ENCODE results near the gene NOTCH4.

NOTCH4 gene

DNA sequence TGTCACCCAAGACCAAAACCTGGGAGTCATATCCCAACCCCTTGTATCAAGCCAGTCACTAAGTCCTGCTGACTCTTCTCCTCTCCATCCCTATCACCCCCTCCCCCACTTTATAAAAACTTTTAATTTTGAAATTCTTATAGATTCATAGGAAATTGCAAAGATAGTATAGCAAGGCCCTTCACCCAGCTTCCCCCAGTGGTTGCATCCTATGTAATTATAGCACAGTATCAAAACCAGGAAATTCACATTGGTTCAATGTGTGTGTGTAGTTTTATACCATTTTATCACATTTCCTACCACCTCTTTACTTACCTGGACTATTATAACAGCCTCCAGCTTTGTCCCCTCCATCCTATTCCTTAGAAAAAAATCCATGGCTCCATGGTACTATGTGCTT, 65.8 kb downstream of the NOTCH4 start:
- no peak for DNase-seq

DNA sequence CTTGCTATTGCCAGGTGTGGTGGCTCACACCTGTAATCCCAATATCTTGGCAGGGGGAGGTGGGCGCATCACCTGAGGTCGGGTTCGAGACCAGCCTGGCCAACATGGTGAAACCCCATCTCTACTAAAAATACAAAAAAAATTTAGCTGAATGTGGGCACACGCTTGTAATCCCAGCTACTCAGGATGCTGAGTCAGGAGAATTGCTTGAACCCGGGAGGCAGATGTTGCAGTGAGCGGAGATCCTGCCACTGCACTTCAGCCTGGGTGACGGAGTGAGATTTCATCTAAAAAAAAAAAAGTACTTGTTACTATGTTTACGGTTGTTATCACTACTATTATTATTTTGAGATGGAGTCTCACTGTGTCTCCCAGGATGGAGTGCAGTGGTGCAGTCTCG, 67.0 kb downstream of the NOTCH4 start:
- DNase-seq, result no peak

DNA sequence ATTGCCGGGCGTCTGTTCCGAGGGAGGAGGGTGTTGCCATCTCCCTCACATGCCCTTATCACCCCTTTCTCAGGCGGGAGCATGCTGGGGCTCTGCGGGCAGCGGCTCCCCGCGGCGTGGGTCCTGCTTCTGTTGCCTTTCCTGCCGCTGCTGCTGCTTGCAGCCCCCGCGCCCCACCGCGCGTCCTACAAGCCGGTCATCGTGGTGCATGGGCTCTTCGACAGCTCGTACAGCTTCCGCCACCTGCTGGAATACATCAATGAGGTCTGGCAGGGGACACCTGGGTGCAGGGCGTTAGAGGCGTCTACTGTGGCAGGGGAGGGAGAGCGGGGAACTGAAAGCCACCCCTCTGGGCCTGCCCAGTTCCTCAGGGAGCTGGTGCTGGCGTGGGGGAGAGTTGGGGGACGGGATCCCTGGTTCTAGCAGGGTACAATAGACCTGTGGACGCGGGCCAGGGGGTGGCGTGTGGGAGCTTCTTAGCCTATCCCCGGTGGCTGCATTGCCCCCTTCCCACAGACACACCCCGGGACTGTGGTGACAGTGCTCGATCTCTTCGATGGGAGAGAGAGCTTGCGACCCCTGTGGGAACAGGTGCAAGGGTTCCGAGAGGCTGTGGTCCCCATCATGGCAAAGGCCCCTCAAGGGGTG, 69.2 kb downstream of the NOTCH4 start:
- DNase-seq, result peak; percentile 69

DNA sequence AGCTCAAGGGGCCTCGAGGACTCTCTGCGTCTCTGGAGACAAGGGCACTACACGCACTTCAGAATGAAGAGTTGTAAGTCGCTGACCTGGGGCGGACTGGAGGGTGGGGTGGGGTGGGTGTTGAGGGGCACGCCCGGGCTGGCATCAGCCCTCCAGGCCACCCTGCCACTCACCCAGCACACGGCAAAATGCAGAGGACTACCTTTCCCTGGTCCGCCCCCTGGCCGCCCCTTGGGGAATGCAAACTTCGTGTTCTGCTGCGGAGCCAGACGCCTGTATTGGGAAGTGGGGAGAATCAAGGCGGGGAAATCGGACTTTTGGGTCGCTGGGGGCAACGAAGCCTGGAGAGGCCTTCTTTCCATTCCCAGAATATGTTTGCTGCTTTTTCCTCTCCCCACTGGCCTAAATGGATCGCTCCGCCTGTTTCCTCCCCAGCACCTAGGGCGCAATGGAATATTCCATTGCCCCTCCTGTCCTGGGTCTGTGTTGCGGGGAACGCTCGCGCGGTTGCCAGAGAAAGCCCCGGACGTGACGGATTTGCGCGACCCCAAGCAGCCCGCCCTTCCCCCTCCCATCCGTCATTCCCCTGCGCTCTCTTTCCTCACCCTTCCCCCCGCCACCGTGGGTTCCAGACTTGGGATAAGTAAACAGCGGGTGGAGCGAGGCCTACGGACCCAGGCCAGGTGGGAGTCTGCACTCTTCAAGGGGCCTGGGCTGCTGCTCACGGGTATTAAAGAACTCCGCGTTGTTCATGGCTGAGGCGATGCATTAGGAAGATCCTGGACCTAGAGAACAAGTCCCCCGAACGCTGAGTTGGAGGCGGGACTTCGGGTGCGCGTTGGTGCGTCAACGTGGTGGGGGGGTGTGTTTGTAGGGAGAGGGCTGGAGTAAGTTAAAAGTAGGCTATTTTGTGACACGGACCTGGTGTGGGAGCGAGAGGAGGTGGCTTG, 70.0 kb downstream of the NOTCH4 start, which contains the start of gene PPT2:
Gene PPT2, plus strand, starts transcription at position 578 of the 950 bp plus-strand sequence. CDS start 454 bp downstream, outside the sequence.
- DNase-seq, result peak; percentile 82

DNA sequence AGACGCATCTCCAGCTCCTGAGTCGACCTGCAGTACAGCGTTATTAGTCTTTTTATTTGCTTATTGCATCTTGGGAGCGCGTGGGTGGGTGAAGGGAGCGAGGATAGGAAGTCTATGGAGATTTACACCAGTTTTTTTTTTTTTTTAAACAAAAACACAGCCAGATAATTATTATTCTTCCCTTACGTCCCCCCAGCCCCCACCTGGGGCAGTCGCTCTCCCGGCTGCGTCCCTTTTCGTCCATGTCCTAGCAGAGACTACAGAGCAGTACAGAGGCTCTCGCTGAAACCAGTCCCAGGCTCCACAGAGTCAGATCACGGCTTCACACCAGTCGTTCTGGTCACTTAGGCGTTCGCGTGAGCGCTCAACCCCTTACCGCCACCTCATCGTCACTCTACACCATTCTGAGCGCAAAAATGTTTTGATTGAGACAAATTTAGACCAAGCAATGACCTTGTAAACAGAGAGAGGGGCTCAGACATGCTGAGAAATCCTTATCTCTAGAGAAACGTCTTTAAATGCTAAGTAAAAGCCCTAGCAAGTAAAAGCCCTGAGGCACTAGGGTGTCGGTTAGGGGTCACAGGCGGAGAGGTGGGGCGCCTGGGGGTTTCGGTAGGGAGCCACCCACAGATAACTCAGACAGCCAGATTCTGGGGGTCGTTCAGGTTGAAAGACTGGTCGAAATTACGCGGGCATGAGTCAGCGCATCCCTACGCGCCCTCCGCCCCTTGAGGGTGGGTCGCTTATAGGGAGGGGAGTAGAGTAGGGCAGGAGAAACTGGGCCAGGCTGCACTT, 70.9 kb downstream of the NOTCH4 start:
- DNase-seq, result no peak

DNA sequence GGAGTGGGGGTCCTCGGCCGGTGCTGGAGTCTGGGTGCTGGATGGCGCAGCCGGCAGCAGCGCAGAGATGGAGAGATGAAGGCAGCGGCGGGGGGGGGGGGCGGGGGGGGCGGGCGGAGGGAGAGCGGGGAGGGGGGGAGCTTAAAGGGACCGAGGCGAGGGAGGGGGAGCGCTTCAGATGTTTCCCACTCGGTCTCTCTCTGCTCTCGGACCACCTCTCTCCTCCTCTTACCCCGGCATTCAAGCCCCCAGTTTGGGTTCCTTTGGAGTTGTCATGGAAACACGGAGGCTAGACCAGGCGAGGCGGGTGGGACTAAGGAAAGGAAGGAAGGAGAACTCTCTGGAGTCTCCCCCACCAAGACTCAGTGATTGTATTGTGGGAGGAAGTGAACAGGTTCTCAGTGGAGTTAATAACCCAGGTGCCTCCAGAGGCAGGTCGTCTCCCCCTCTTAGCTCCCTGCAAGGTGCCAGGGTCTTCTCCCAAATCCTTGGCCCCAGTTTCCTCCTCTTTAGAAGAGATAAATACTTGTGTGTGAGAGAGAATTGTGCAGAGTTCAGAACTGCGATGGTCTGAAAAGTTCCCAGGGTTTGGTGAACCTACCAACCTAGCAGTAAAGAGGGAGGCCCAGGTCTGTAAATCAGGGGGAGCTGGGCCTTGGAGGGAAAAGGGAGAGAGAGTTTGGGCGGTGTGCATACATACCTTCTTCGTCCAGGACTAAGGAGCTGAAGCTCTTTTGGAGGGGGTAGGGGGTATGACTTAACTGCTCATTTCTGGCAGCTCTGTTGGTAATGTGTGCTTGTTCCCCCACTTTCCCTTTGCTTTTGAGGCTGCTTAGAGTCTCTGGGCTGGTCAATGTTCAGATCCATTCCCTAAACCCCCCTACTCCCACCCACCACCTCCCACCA, 71.8 kb downstream of the NOTCH4 start, which contains the start of gene PRRT1:
Gene PRRT1, minus strand, starts transcription at position 77 of the 906 bp plus-strand sequence. CDS start 112 bp downstream, outside the sequence.
- DNase-seq, result no peak

DNA sequence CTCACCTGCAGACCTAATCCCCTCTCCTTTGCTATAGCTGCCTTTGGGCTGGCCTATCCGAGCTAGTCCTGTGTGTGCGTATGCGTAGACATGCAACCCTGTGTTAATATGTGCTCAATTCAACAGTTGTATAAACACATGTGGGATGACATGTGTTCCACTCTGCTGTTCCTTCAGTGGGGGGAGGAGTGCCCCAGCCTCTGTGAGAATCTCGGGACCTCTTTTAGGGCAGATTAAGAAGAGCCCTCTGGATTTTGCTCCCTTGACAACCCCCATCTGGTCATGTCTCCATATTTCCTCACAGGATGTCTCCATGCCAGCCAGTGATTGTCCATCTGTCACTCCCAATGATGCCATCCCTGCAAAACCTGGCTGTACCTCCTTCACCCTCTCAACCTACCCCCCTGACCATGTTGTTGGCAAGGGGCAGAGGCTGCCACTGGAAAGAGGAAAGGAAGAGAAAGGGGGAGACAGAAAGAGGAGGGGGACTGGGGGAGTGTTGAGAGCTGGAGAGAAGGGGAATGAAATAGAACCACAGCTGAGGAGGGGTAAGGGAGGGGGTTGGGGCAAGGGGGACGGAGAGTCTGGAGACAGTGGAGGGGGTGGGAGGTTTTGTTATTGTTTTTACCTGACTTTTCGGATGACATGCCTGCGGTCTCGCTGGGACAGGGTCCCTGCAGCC, 72.5 kb downstream of the NOTCH4 start:
- no peak for DNase-seq

DNA sequence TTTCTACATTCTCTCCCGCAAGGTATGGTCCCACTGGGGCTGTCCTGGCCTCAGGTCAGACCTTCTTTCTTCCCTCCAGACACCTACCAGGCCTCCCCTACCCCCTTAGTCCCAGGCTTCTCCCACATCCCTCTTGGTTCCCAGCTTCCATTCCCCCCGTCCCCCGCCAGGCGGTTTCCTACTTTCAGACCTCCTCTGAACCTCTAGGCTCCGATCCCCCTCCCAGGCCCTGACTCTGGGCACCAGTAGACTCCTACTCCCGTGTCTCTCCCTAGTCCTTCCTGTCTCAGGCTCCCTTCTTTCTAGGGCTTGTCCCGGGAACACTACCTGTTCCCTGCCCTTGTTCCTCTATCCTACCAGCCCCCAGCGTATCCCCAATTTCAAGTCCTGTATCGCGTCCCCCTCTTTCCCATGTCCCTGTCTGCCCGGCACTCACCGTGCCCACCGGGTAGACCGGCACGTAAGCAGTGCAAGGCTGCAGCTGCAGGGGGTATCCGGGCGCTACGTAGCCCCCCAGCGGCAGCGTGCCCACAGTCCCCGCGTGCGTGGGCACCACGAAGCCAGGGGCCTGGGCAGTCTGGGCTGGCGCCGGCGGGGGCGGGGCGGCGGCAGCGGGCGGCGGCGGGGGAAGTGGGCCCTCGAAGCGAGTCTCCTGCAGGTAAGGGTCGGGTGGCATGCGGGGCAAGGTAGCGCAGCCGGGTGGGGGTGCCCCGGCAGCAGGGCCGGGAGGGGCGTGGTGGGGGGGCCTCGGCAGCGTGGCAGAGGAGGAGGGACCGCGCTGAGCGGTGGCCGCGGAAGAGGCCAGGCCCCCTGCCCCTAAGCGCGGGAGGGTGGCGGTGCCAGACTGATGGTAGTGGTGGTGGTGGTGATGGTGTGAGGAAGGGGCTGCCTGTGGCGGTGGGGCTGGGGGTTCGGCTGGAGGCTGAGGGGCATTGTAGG, 73.7 kb downstream of the NOTCH4 start:
- DNase-seq, result no peak

DNA sequence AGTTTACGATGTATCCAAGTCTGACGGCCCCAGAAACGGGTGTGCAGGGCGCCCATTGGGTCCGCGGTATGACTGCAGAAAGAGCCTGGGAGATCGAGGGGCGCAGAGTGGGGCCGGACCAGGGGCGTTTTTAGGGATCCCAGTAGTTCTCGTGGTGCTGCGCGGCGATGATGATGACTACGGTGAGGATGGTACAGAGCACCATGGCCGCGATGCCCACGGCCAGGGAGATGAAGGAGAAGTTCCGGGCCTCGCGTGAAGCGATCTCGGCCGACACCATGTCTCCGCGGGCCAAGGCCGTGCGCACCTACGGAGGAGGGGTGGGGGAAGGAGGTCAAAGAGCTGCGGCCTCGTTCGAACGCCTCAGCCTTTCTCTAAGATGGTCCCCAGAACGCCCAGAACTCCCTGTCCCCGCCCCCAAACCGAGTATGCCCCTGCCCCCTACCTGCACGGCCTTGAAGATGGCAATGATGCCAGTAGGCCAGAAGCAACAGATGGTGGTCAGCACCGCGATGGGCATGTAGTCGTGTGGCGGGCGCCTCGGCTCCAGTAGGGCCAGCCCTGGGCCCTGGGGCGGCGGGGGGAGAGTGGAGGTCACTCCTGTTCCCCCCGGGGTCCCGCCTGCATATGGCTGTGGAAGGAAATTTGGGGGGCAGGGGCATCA, 74.6 kb downstream of the NOTCH4 start:
- no peak for DNase-seq

DNA sequence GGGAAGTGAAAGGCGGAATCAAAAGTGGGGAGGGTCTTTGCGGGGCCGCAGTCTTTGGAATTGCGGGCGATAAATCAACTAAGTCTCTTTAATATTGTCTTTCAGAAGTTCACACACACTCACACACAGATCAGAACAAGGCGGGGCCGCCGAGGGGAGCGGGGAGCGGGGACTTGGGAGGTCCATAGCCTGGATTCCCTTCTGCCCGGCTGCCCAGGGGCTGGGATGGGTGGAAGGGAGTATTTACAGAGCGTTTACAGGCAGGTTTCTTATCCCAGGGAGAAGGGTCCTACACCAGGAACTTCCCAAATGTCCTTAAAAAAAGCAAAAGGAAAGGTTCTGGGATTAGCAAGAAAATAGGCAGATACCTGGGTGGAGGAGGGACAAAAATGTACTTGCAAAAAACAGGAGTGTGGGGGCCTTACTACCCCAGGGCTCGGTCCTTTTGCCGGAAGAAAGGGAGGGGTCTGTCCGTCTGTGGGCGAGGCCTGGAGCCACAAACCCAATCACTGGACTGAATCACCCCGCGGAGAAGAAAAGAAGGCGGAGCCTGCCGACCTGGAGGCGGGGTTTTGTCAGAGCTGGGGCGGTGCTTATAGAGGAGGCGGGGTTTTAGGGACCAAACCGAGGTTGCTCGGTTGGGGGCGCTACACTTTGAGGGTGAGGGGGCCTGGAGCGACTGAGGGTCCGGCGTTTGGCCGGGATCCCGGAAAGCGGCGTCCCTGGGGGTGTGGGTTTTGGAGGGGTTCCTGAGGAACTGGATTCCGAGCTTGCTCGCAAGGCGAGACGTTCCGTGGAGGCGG, 75.4 kb downstream of the NOTCH4 start:
- DNase-seq, result no peak

DNA sequence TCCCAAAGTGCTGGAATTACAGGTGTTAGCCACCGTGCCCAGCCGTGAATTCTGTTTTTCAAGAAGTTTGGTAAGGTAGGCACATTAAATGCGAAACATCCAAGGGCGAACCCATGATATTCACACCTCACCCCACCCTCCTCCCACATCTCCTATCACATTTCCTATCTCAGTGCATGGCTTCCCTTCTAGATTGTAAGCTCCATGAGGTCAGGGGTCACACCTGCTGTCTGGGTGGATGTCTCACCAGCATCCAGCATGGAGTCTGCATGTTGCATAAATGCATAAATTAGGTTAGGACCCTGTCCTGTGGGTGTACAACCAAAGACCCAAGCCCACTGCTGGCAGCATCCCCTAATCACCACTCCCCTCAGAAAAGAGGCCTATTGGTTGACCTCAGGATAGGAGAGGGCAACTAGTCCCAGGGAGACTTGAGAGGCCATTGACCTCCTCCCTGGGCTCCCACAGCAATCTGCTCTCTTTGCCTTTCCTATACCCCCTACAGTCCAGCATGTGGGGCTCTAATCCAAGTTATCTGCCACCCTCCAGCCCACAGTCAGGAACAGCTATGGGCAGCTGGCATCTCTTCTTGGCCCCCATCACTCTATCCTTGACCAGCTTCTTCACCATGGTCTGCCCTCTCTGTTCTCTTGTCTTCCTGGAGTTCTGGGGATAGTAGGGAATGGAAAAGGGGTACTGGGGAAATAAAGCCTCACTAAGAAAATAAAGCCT, 76.3 kb downstream of the NOTCH4 start:
- DNase-seq, result no peak

DNA sequence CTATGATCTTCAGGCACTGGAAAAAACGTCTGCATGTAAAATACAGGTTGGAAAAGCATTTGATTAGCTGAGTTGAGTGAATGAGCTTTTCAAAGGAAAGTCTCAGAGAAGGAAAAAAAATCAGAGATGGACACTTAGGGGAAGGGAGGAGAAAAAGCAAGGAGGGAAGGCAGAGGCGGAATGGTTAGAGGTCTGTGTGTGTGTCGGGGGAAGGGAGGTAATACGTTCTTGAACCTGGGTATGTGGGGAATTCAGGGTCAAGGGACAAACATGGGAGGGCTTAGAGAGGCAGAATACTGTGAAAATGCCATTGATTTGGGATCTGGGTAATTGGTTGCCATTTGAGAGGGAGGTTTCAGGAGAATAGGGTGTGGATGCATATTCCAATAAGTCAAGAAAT, 77.2 kb downstream of the NOTCH4 start:
- no peak for DNase-seq

DNA sequence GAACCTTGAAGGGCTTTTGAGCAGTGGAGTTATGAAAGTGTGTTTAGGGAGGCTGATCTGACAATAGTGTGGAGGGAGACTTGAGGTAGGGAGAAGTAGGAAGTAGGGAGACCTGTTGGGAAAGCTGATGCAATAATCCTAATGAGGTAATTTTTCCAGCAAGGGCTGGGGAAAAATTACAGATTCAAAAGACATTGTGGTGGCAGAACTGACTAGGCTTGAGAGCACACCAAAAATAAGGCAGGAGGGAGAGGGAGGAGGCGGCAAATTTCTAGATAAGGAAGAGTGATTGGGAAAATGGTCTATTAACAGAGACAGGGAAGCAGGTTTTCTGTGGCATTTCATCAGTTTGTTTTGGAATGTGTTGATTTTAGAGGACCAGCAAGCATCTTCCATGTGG, 77.6 kb downstream of the NOTCH4 start:
- no peak for DNase-seq
